Karpas-422 (cell line): ENCODE measurements around the gene SEC24C. TPM values are rescaled to one million over a fixed set of nuclear protein-coding genes. Genes with fewer than 3 reads are reported as not detected.
A peak's percentile ranks its signal among the peaks of the same experiment; 100 is the strongest.

Experiments
- DNase-seq: peaks from one replicate; pipeline ENCODE4 v3.0.0-alpha.2; 2015
- H2AFZ ChIP-seq: fragments of 200-600 bp; sonication (generic); 2 replicates; pipeline ENCODE4 v1.6.1; 2014; ENCODE audit warnings: antibody characterized with exemption, low read length, mixed read lengths
- H3K27ac ChIP-seq: fragments of 200-600 bp; sonication (generic); 2 replicates; pipeline ENCODE4 v1.5.1; 2014; ENCODE audit warnings: mild to moderate bottlenecking, low read length, moderate library complexity
- H3K27me3 ChIP-seq: fragments of 200-600 bp; sonication (generic); 2 replicates; pipeline ENCODE4 v1.6.1; 2014; ENCODE audit warnings: low read length, mixed read lengths
- H3K36me3 ChIP-seq: fragments of 200-600 bp; sonication (generic); 2 replicates; pipeline ENCODE4 v1.6.1; 2014; ENCODE audit warnings: low read length, mixed read lengths; ENCODE audit not compliant: insufficient read depth
- H3K4me1 ChIP-seq: fragments of 200-600 bp; sonication (generic); 2 replicates; pipeline ENCODE4 v1.6.1; 2014; ENCODE audit warnings: mild to moderate bottlenecking, low read length, mixed read lengths
- H3K4me2 ChIP-seq: fragments of 200-600 bp; sonication (generic); 2 replicates; pipeline ENCODE4 v1.6.1; 2014; ENCODE audit warnings: low read length, low read depth, mild to moderate bottlenecking; ENCODE audit not compliant: poor library complexity, severe bottlenecking
- H3K4me3 ChIP-seq: fragments of 200-600 bp; sonication (generic); 2 replicates; pipeline ENCODE4 v1.5.1; 2014; ENCODE audit warnings: mild to moderate bottlenecking, antibody characterized with exemption, low read length, mixed read lengths
- H3K79me2 ChIP-seq: fragments of 200-600 bp; sonication (generic); 2 replicates; pipeline ENCODE4 v1.6.1; 2014; ENCODE audit warnings: mild to moderate bottlenecking, low read length, mixed read lengths
- H3K9ac ChIP-seq: fragments of 200-600 bp; sonication (generic); 2 replicates; pipeline ENCODE4 v1.6.0; 2014; ENCODE audit warnings: low read length
- H3K9me2 ChIP-seq: fragments of 200-600 bp; sonication (generic), shearing (Covaris generic); replicated peaks from 2 replicates; pipeline ENCODE4 v1.6.0; 2014; ENCODE audit warnings: mild to moderate bottlenecking, low read length, moderate library complexity; ENCODE audit not compliant: insufficient read depth
- H3K9me3 ChIP-seq: fragments of 300-700, 200-600 bp; sonication (generic); 2 replicates; pipeline ENCODE4 v1.6.1; 2014; ENCODE audit warnings: low read length, mixed read lengths
- H4K20me1 ChIP-seq: fragments of 200-600 bp; sonication (generic); 2 replicates; pipeline ENCODE4 v1.6.1; 2014; ENCODE audit warnings: mild to moderate bottlenecking, antibody characterized with exemption, low read length, low read depth; ENCODE audit not compliant: insufficient read depth
- total RNA-seq: library from RNA; depleted of rRNA; stranded (reverse); fragments of >200 nt; shearing (Covaris generic); gene quantifications from 2 replicates; pipeline ENCODE4 v1.2.3, GENCODE V29; 2014; ENCODE audit warnings: low replicate concordance

The SEC24C gene
- total RNA-seq, 1 experiment from 2014 or later: 84.6 TPM

- H3K9me2 ChIP-seq: no peaks in the 10 kb centered on the region
- peak overlapping the region; percentile 63 for H3K27ac ChIP-seq
- H3K79me2 ChIP-seq: peaks cover 65% of the 10 kb centered on the region
- H3K9me3 ChIP-seq: no peaks in the 10 kb centered on the region
- peaks cover 5% of the 10 kb centered on the region; the same call in 1 of the 2 replicates for H4K20me1 ChIP-seq
- peak overlapping the region; percentile 96 for H3K4me2 ChIP-seq
- H3K36me3 ChIP-seq: peaks cover 18% of the 10 kb centered on the region
- peak; percentile 70 for DNase-seq
- peaks cover 39% of the 10 kb centered on the region for H3K4me1 ChIP-seq
- no peak overlapping the region for H2AFZ ChIP-seq
- no peaks in the 10 kb centered on the region for H3K27me3 ChIP-seq
- peak overlapping the region; percentile 88 for H3K9ac ChIP-seq
- H3K4me3 ChIP-seq: peak overlapping the region; percentile 87
These were observed 36.8 kb downstream of the SEC24C start for GRCh38 chr10:73780966-73781365.

GRCh38 chr10:73781548-73781878, 37.3 kb downstream of the SEC24C start:
- H3K9me3 ChIP-seq: no peaks in the 10 kb centered on the region
- H3K9me2 ChIP-seq: no peaks in the 10 kb centered on the region
- no peak for DNase-seq
- H3K4me2 ChIP-seq: peak overlapping the region; percentile 96
- peak overlapping the region; percentile 88 for H3K9ac ChIP-seq
- no peaks in the 10 kb centered on the region for H3K27me3 ChIP-seq
- H3K79me2 ChIP-seq: peaks cover 66% of the 10 kb centered on the region
- H3K27ac ChIP-seq: peak overlapping the region; percentile 63
- H2AFZ ChIP-seq: no peak overlapping the region
- peaks cover 5% of the 10 kb centered on the region; the same call in 1 of the 2 replicates for H4K20me1 ChIP-seq
- peaks cover 16% of the 10 kb centered on the region for H3K36me3 ChIP-seq
- peaks cover 41% of the 10 kb centered on the region for H3K4me1 ChIP-seq
- H3K4me3 ChIP-seq: peak overlapping the region; percentile 87

- peak; percentile 97 for DNase-seq
- Histone ChIP-seq H3K27me3 (no peaks in the 10 kb centered on the region), H3K27ac (peak within 1 kb of the TSS; percentile 63), H3K9ac (peak within 1 kb of the TSS; percentile 88), H3K9me2 (no peaks in the 10 kb centered on the region), H3K36me3 (peaks cover 12% of the 10 kb centered on the region), H3K9me3 (no peaks in the 10 kb centered on the region), H2AFZ (no peak within 1 kb of the TSS), H3K4me3 (peak within 1 kb of the TSS; percentile 87), H3K4me2 (peak within 1 kb of the TSS; percentile 96), H3K4me1 (peaks cover 47% of the 10 kb centered on the region), H4K20me1 (peaks cover 5% of the 10 kb centered on the region; the same call in 1 of the 2 replicates), H3K79me2 (peaks cover 68% of the 10 kb centered on the region)
These were observed 37.9 kb downstream of the SEC24C start, which contains the start of gene CHCHD1 for GRCh38 chr10:73781879-73782748. Gene CHCHD1, plus strand, starts transcription at chr10:73782048. Its CDS starts 28 bp downstream, at chr10:73782076.

- Histone ChIP-seq H3K9me2 (no peaks in the 10 kb centered on the region), H4K20me1 (peaks cover 5% of the 10 kb centered on the region; the same call in 1 of the 2 replicates), H3K79me2 (peaks cover 67% of the 10 kb centered on the region), H3K27ac (peak overlapping the region; percentile 63; the same call in 1 of the 2 replicates), H3K4me2 (peak overlapping the region; percentile 96), H3K27me3 (no peaks in the 10 kb centered on the region), H2AFZ (no peak overlapping the region), H3K9ac (peak overlapping the region; percentile 88), H3K9me3 (no peaks in the 10 kb centered on the region), H3K4me3 (peak overlapping the region; percentile 87), H3K4me1 (peaks cover 50% of the 10 kb centered on the region), H3K36me3 (peaks cover 10% of the 10 kb centered on the region)
- no peak for DNase-seq
These were observed 38.5 kb downstream of the SEC24C start for GRCh38 chr10:73782749-73783085.

- Histone ChIP-seq H3K27ac (peak within 1 kb of the TSS; percentile 62), H3K4me3 (peak within 1 kb of the TSS; percentile 97), H3K27me3 (no peaks in the 10 kb centered on the region), H3K9me2 (no peaks in the 10 kb centered on the region), H3K9me3 (no peaks in the 10 kb centered on the region), H3K36me3 (no peaks in the 10 kb centered on the region), H3K79me2 (peaks cover 68% of the 10 kb centered on the region), H2AFZ (peak within 1 kb of the TSS; percentile 73; the same call in 1 of the 2 replicates), H4K20me1 (peaks cover 5% of the 10 kb centered on the region; the same call in 1 of the 2 replicates), H3K9ac (peak within 1 kb of the TSS; percentile 88), H3K4me2 (peak within 1 kb of the TSS; percentile 95), H3K4me1 (peaks cover 42% of the 10 kb centered on the region)
- peak; percentile 96 for DNase-seq
These were observed 41.1 kb downstream of the SEC24C start, which contains the start of gene ZSWIM8 for GRCh38 chr10:73785211-73785720. Gene ZSWIM8, plus strand, starts transcription at chr10:73785606. Its CDS starts 273 bp downstream, at chr10:73785879.

- H2AFZ ChIP-seq: no peak overlapping the region; the same call in 1 of the 2 replicates
- peaks cover 5% of the 10 kb centered on the region; the same call in 1 of the 2 replicates for H4K20me1 ChIP-seq
- peak overlapping the region; percentile 62 for H3K27ac ChIP-seq
- no peaks in the 10 kb centered on the region for H3K36me3 ChIP-seq
- no peaks in the 10 kb centered on the region for H3K27me3 ChIP-seq
- H3K9ac ChIP-seq: peak overlapping the region; percentile 88
- peak overlapping the region; percentile 97 for H3K4me3 ChIP-seq
- peak; percentile 75 for DNase-seq
- peaks cover 35% of the 10 kb centered on the region for H3K4me1 ChIP-seq
- peaks cover 63% of the 10 kb centered on the region for H3K79me2 ChIP-seq
- H3K9me3 ChIP-seq: no peaks in the 10 kb centered on the region
- H3K4me2 ChIP-seq: peak overlapping the region; percentile 95
- no peaks in the 10 kb centered on the region for H3K9me2 ChIP-seq
These were observed 41.7 kb downstream of the SEC24C start for GRCh38 chr10:73785721-73786511.

- Histone ChIP-seq H3K9me2 (no peaks in the 10 kb centered on the region), H2AFZ (no peak overlapping the region), H3K9ac (peak overlapping the region; percentile 88), H3K36me3 (no peaks in the 10 kb centered on the region), H3K4me3 (peak overlapping the region; percentile 97), H4K20me1 (peaks cover 5% of the 10 kb centered on the region; the same call in 1 of the 2 replicates), H3K4me2 (peak overlapping the region; percentile 95), H3K27me3 (no peaks in the 10 kb centered on the region), H3K27ac (peak overlapping the region; percentile 62; the same call in 1 of the 2 replicates), H3K9me3 (no peaks in the 10 kb centered on the region), H3K4me1 (peaks cover 32% of the 10 kb centered on the region), H3K79me2 (peaks cover 58% of the 10 kb centered on the region)
- peak; percentile 53 for DNase-seq
These were observed 42.3 kb downstream of the SEC24C start for GRCh38 chr10:73786512-73786885.
